ENCODE measurements around the gene FBXW8. TPM values are rescaled to one million over a fixed set of nuclear protein-coding genes. Genes with fewer than 3 reads are reported as not detected.

The FBXW8 gene
- total RNA-seq, 3 donors from 2014 or later: 12.0 to 13.2 (median 13.1) TPM

GRCh38 chr12:116941188-116941587 is 30.4 kb downstream of the FBXW8 start:
- no peak overlapping the region for H3K4me3 ChIP-seq
- H3K9me3 ChIP-seq: peaks cover 6% of the 10 kb centered on the region
- no peaks in the 10 kb centered on the region for H3K36me3 ChIP-seq (ENCODE audit: low read depth)
- DNase-seq: no peak
- TF ChIP-seq, protein P1, sequence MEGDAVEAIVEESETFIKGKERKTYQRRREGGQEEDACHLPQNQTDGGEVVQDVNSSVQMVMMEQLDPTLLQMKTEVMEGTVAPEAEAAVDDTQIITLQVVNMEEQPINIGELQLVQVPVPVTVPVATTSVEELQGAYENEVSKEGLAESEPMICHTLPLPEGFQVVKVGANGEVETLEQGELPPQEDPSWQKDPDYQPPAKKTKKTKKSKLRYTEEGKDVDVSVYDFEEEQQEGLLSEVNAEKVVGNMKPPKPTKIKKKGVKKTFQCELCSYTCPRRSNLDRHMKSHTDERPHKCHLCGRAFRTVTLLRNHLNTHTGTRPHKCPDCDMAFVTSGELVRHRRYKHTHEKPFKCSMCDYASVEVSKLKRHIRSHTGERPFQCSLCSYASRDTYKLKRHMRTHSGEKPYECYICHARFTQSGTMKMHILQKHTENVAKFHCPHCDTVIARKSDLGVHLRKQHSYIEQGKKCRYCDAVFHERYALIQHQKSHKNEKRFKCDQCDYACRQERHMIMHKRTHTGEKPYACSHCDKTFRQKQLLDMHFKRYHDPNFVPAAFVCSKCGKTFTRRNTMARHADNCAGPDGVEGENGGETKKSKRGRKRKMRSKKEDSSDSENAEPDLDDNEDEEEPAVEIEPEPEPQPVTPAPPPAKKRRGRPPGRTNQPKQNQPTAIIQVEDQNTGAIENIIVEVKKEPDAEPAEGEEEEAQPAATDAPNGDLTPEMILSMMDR (IDR thresholded peaks at IDR 0.05): no peak
- ATAC-seq: no peak
- H3K4me1 ChIP-seq (ENCODE audit: low read depth): no peaks in the 10 kb centered on the region
- intact Hi-C loops (cut with DNase I, micrococcal nuclease): no loop called here

DNA sequence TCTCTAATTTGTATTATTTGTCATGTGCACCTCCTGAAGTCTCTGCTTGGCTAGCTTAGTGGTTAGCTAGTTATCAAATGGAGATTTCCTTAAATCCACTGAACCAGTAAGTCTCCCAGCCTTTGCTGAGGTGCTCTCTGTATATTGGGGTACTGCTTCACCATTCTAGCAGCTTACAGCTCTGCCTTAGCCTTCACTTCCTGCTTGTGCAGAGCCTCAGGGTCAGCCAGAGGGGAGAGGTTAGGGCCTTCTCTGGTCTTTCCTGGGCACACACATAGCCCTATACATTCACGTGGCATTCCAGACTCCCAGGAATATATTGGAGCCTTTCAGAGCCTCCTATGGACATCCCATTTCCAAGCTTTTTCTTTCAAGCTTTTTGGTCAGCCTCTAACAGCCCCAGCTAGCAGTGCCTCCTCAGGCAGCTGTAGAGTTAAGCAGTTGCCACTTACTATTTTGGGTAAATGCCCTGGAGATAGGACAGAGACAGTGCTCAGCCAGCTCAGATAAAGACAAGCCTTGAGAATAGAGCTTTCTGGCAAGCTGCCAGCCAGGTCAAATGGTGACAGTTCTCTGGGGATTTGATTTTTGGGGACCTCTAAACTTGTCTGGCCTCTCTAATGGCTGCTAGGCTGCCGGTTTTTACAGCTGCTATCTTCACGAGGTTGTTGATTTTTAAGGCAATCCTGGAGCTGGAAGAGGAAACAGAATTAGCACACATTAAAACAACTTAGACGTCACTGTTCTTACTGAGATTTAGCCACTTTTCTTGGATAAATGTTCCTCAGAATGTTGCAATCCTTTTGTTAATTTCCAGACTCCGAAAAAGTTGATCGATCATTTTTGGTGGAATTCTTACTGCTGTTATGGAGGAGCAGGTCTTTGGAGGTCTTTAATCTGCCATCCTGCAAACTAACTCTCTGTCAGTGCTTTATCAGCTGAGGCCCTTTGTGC is 32.9 kb downstream of the FBXW8 start:
- no peaks in the 10 kb centered on the region for H3K4me1 ChIP-seq (ENCODE audit: low read depth)
- peaks cover 6% of the 10 kb centered on the region for H3K9me3 ChIP-seq
- TF ChIP-seq, protein P1 (IDR thresholded peaks at IDR 0.05): no peak
- ATAC-seq (no peak), DNase-seq (no peak)
- intact Hi-C loops (cut with DNase I, micrococcal nuclease): no loop called here
- H3K4me3 ChIP-seq: no peak overlapping the region
- no peaks in the 10 kb centered on the region for H3K36me3 ChIP-seq (ENCODE audit: low read depth)

DNA sequence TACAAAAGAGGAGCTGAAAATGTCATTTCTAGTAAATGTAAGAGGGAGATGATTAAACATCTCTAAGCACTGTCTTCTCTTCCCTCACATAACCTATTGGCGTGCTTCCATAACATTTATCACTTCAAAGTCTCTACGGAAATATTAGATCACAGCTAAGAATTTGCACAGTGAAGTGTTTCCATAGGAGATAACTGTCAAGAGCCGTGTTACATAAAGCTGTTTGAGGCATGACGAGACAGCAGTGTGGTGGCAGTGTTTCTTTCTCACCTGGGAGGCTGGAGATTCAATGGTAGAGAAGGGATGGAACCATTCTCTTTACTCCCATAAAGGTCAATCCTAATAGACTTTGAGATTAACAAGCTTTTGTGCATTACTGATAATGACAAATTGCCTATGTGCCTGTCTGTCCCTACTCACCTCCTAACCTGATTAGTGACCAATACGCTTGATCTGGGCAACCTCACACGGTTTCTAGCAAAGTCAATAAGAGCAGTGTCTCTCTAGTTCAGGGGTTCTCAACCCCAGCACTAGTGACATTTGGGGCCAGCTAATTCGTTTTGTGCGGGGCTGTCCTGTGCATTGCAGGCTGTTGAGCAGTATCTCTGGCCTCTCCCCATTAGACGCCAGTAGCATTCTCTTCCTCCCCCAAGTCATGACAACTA is 35.3 kb downstream of the FBXW8 start:
- no peaks in the 10 kb centered on the region for H3K4me1 ChIP-seq (ENCODE audit: low read depth)
- ATAC-seq (no peak), DNase-seq (no peak)
- intact Hi-C loops (cut with DNase I, micrococcal nuclease): no loop called here
- H3K9me3 ChIP-seq: peaks cover 6% of the 10 kb centered on the region
- H3K36me3 ChIP-seq (ENCODE audit: low read depth): no peaks in the 10 kb centered on the region
- no peak overlapping the region for H3K4me3 ChIP-seq
- TF ChIP-seq, protein P1 (IDR thresholded peaks at IDR 0.05): no peak

DNA sequence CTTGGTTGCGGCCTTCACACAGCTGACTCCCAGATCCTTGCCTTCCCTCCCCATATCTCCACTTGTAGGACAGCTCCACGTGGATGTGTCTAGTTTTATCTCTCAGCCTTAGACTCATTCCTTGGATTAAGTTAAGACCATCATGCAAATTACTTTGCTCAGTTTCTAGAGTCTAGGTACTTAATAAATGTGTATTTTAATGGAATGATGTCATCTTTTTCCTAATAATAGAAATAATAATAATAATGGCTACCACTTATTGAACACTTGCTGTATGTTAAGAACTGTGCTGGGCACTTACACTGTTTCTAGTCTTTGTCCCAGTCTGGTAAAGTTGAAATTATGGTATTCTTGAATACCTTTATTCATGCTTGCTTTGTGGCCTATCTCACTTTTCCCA is 37.5 kb downstream of the FBXW8 start:
- Histone ChIP-seq H3K9me3 (peaks cover 2% of the 10 kb centered on the region), H3K4me1 (ENCODE audit: low read depth) (no peaks in the 10 kb centered on the region), H3K36me3 (ENCODE audit: low read depth) (no peaks in the 10 kb centered on the region), H3K4me3 (no peak overlapping the region)
- DNase-seq (no peak), ATAC-seq (no peak)
- intact Hi-C loops (cut with DNase I, micrococcal nuclease): no loop called here
- TF ChIP-seq, protein P1 (IDR thresholded peaks at IDR 0.05): no peak

DNA sequence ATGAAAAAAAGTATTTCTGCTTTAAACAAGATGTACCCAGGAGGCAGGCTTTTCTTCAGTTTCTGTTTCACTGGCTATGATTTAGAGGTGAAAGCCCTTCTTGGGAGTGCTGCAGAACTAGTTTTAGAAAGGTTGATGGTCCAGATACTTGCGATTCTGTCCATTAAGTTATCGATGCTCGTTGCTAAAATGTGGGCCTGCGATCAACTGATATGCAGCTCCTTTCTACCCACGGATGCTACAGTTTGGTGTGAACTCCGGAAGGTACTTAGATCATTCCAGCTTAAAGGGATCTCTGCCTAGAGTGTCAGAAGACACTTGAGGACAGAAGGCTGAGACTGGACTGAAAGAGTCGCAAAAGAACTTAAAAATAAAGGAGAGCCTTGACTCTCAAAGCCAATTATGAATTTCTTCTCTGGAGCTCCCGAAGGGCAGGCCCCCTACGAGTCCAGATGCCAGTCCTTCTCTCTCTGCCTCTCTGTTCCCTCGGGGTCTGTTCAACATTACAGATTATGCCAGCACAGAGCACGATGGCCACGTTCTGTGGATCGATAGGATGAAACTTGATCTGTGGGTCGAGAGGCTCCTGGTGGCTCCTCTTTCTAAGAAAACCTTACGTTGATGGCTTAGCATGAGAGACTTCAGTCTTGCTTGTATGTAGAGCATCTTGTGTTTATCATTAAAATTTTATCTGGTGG is 40.0 kb downstream of the FBXW8 start:
- Histone ChIP-seq H3K4me1 (ENCODE audit: low read depth) (no peaks in the 10 kb centered on the region), H3K36me3 (ENCODE audit: low read depth) (no peaks in the 10 kb centered on the region), H3K4me3 (no peak overlapping the region), H3K9me3 (no peaks in the 10 kb centered on the region)
- no peak for ATAC-seq
- DNase-seq: no peak
- TF ChIP-seq, protein P1 (IDR thresholded peaks at IDR 0.05): no peak
- intact Hi-C loops (cut with DNase I, micrococcal nuclease): no loop called here

Data from mucosa of descending colon (tissue), 3 donors.